Measurements from ENCODE around the gene TYMS. TPM values are rescaled to one million over a fixed set of nuclear protein-coding genes. Genes with fewer than 3 reads are reported as not detected.
A peak's percentile ranks its signal among the peaks of the same experiment; 100 is the strongest.

Gene TYMS
- total and polyA plus RNA-seq, 2 donors from 2014 or later, result 6.0 to 10.2 TPM

DNA sequence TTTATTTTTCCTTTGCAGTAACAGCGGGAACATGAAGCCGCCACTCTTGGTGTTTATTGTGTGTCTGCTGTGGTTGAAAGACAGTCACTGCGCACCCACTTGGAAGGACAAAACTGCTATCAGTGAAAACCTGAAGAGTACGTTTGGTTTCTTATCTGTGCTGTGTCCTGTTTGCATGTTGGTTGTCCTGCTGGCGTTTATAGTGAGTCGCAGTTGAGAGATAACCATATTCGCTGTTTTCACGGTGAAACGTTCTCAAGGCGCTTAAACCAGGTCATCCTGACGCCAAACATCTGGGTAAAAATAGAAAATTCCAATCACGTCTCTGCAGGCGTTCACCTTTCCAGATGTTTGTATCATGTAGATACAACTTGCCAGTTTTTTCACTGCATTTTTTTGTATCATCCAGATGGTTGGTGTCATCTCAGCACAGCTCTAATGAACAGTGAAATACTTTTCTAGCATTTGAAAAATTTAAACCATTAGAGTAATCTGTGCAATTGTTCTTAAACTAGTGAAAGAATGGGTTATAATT, 39.4 kb upstream of the TYMS start:
- H3K4me1 ChIP-seq (ENCODE audit: control insufficient read depth in 2 of 3, insufficient read depth in 2 of 3, low read depth in 1 of 3, low read length in 3 of 3), result no peaks in the 10 kb centered on the region
- H3K9ac ChIP-seq (ENCODE audit: low read length in 3 of 3), result no peak overlapping the region
- FAIRE-seq, result no peak
- DNase-seq, result no peak
- no peak overlapping the region for H3K4me3 ChIP-seq (ENCODE audit: low read length in 3 of 3)
- no peak for TF ChIP-seq CTCF (IDR thresholded peaks at IDR 0.05; ENCODE audit: borderline replicate concordance, extremely low read depth, insufficient read depth)
- no peaks in the 10 kb centered on the region for H3K36me3 ChIP-seq (ENCODE audit: control insufficient read depth in 2 of 3, insufficient read depth in 3 of 3, low read length in 3 of 3)
- no peaks in the 10 kb centered on the region for H3K9me3 ChIP-seq (ENCODE audit: control insufficient read depth in 2 of 3, insufficient read depth in 1 of 3, low read length in 3 of 3)
- no peaks in the 10 kb centered on the region for H3K27me3 ChIP-seq (ENCODE audit: control insufficient read depth, insufficient read depth, low read length)
- intact Hi-C loops (cut with DNase I), result no loop called here
- H3K27ac ChIP-seq (ENCODE audit: low read depth in 2 of 2, low read length in 2 of 2), result no peak overlapping the region

DNA sequence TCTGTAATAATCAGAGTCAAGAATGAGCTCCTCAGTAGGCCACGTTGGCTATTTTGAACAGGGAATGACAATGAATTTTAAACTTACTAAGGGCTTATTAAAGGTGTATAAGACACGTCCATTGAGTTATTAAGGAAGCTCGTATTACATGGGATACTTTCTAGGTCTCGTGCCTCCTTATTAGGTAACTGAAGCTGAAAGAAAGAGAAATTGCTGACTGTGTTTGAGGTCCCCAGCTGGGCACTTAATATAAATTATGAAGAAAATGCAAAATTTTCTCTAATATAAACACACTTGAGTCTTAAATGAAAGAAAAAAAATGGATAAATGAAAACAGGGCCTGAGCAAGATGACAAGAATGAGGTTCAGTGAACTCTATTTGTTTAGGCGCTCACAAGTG, 38.8 kb upstream of the TYMS start:
- intact Hi-C loops (cut with DNase I), result no loop called here
- no peak for FAIRE-seq

GRCh38 chr18:621291-622043, 36.0 kb upstream of the TYMS start:
- Histone ChIP-seq H3K27ac (ENCODE audit: low read depth in 2 of 2, low read length in 2 of 2) (no peak overlapping the region), H3K27me3 (ENCODE audit: control insufficient read depth, insufficient read depth, low read length) (no peaks in the 10 kb centered on the region), H3K4me3 (ENCODE audit: low read length in 3 of 3) (no peak overlapping the region), H3K4me1 (ENCODE audit: control insufficient read depth in 2 of 3, insufficient read depth in 2 of 3, low read depth in 1 of 3, low read length in 3 of 3) (peaks cover 0 to 2% (median 0%) of the 10 kb centered on the region in 3 donors), H3K9ac (ENCODE audit: low read length in 3 of 3) (no peak overlapping the region), H3K36me3 (ENCODE audit: control insufficient read depth in 2 of 3, insufficient read depth in 3 of 3, low read length in 3 of 3) (no peaks in the 10 kb centered on the region), H3K9me3 (ENCODE audit: control insufficient read depth in 2 of 3, insufficient read depth in 1 of 3, low read length in 3 of 3) (no peaks in the 10 kb centered on the region)
- FAIRE-seq (no peak), DNase-seq (peak in 3 of 5 donors; percentile 44 to 55 (median 51))
- TF ChIP-seq CTCF (IDR thresholded peaks at IDR 0.05; ENCODE audit: borderline replicate concordance, extremely low read depth, insufficient read depth), result no peak
- intact Hi-C loops (cut with DNase I), result loop anchor here (10.0 kb wide), 1 partner anchor 213 kb away; no protein-coding TSS in a partner anchor

More for the DNA sequence above, 38.8 kb upstream of the TYMS start:
- Histone ChIP-seq H3K27ac (ENCODE audit: low read depth in 2 of 2, low read length in 2 of 2) (no peak overlapping the region), H3K9me3 (ENCODE audit: control insufficient read depth in 2 of 3, insufficient read depth in 1 of 3, low read length in 3 of 3) (no peaks in the 10 kb centered on the region), H3K36me3 (ENCODE audit: control insufficient read depth in 2 of 3, insufficient read depth in 3 of 3, low read length in 3 of 3) (no peaks in the 10 kb centered on the region), H3K27me3 (ENCODE audit: control insufficient read depth, insufficient read depth, low read length) (no peaks in the 10 kb centered on the region), H3K4me1 (ENCODE audit: control insufficient read depth in 2 of 3, insufficient read depth in 2 of 3, low read depth in 1 of 3, low read length in 3 of 3) (no peaks in the 10 kb centered on the region), H3K9ac (ENCODE audit: low read length in 3 of 3) (no peak overlapping the region), H3K4me3 (ENCODE audit: low read length in 3 of 3) (no peak overlapping the region)
- no peak for DNase-seq
- no peak for TF ChIP-seq CTCF (IDR thresholded peaks at IDR 0.05; ENCODE audit: borderline replicate concordance, extremely low read depth, insufficient read depth)

Measured in kidney (tissue), 14 donors.